K562 (cell line): ENCODE results near the gene CRAMP1. TPM values are rescaled to one million over a fixed set of nuclear protein-coding genes. Genes with fewer than 3 reads are reported as not detected.

Experiments
- ATAC-seq: fragments of 200-7000 bp; cut with Tn5 transposase; 3 replicates; pipeline ENCODE4 v1.9.1; 2020; ENCODE audit warnings: moderate library complexity
- BruUV-seq: library from RNA; stranded (reverse); fragments of 400-500 nt; replicated peaks from 2 replicates; lab custom pipeline; 2021; lab: Mats Ljungman, UMichigan
- CTCF ChIA-PET: fragments of 300-600 bp; formaldehyde crosslinking; extraction: SDS; loops from one replicate; lab custom pipeline; 2021; ENCODE audit warnings: low intra/inter-chr PET ratio; lab: Yijun Ruan, JAX
- POLR2A ChIA-PET: fragments of 300-600, 350-650 bp; sonication (Branson Sonifier 250); formaldehyde crosslinking; extraction: SDS; loops from one replicate; lab custom pipeline; 2021; ENCODE audit warnings: antibody characterized with exemption, inconsistent platforms; lab: Yijun Ruan, JAX
- DNase-seq, 4 experiments: peaks; one replicate each; pipeline versions ENCODE4 v3.0.0 to v3.0.0-alpha.2; 2011 to 2018; ENCODE audit warnings: low spot score in 3 of 4, mixed read lengths in 3 of 4; ENCODE audit errors: extremely low read depth in 1 of 4
- FAIRE-seq: peaks from 2 replicates; lab custom pipeline; 2011; peaks lifted over from hg19 to GRCh38; lab: Jason Lieb, UNC
- H2AFZ ChIP-seq: 2 replicates; pipeline ENCODE4 v1.6.0; 2011; ENCODE audit warnings: low read depth, low read length, control low read depth, inconsistent platforms
- H3K27ac ChIP-seq: fragments of 200-600 bp; 3 replicates; pipeline ENCODE4 v1.8.0; 2011; ENCODE audit warnings: low read depth, mild to moderate bottlenecking, control low read depth, inconsistent platforms, low read length, moderate library complexity, mixed read lengths; ENCODE audit errors: extremely low read depth
- H3K27me3 ChIP-seq, 2 experiments: fragments of 300-600 bp in 1 of 2; 2 replicates in 1 of 2; 3 replicates in 1 of 2; pipeline versions ENCODE4 v1.6.0 to v1.8.0; 2011; ENCODE audit warnings: inconsistent platforms in 2 of 2, low read length in 2 of 2, mild to moderate bottlenecking in 1 of 2, mixed read lengths in 1 of 2, moderate library complexity in 1 of 2; ENCODE audit not compliant: control insufficient read depth in 2 of 2, insufficient read depth in 2 of 2
- H3K36me3 ChIP-seq: fragments of 300-600 bp; 3 replicates; pipeline ENCODE4 v1.8.0; 2011; ENCODE audit warnings: mild to moderate bottlenecking, low read length, inconsistent platforms; ENCODE audit not compliant: control insufficient read depth, insufficient read depth
- H3K4me1 ChIP-seq, 2 experiments: fragments of 200-600 bp in 1 of 2; replicated peaks in 1 of 2; 2 replicates in 1 of 2; 3 replicates in 1 of 2; pipeline versions ENCODE4 v1.5.1 to v1.8.0; 2011; ENCODE audit warnings: inconsistent platforms in 2 of 2, low read length in 2 of 2, mild to moderate bottlenecking in 1 of 2, mixed read lengths in 1 of 2, moderate library complexity in 1 of 2; ENCODE audit not compliant: control insufficient read depth in 2 of 2, insufficient read depth in 2 of 2
- H3K4me2 ChIP-seq: 2 replicates; pipeline ENCODE4 v1.6.1; 2011; ENCODE audit warnings: low read length, control low read depth, inconsistent platforms, mixed read lengths; ENCODE audit not compliant: insufficient read depth
- H3K4me3 ChIP-seq: fragments of 200-600 bp; sonication (generic), shearing (Covaris generic); 2 replicates; pipeline ENCODE4 v1.5.1; 2016; ENCODE audit warnings: control low read depth, inconsistent platforms
- H3K79me2 ChIP-seq: fragments of 200-600 bp; 3 replicates; pipeline ENCODE4 v1.8.0; 2011; ENCODE audit warnings: low read length, inconsistent platforms; ENCODE audit not compliant: control insufficient read depth, insufficient read depth
- H3K9ac ChIP-seq, 2 experiments: 2 replicates each; pipeline versions ENCODE4 v1.6.0 to v1.6.1; 2011; ENCODE audit warnings: low read depth in 2 of 2, low read length in 2 of 2, control low read depth in 1 of 2, inconsistent platforms in 1 of 2, mild to moderate bottlenecking in 1 of 2, mixed read lengths in 1 of 2; ENCODE audit not compliant: insufficient read depth in 1 of 2
- H3K9me1 ChIP-seq: one replicate; pipeline ENCODE4 v1.6.0; 2011; ENCODE audit warnings: inconsistent platforms, mild to moderate bottlenecking, low read length, moderate library complexity; ENCODE audit not compliant: control insufficient read depth, insufficient read depth
- H3K9me3 ChIP-seq: replicated peaks from 2 replicates; pipeline ENCODE4 v1.5.1; 2011; ENCODE audit warnings: low read depth, low read length, inconsistent platforms; ENCODE audit not compliant: control insufficient read depth, insufficient read depth
- H4K20me1 ChIP-seq: replicated peaks from 2 replicates; pipeline ENCODE4 v1.6.1; 2011; ENCODE audit warnings: low read length, inconsistent platforms, mixed read lengths; ENCODE audit not compliant: control insufficient read depth, insufficient read depth
- GABPB1 ChIP-seq: sonication (generic); formaldehyde crosslinking; IDR thresholded peaks from 2 replicates; pipeline ENCODE4 v1.8.0; 2022; ENCODE audit warnings: mild to moderate bottlenecking, missing genetic modification reagents
- ZBTB26 ChIP-seq: fragments of 450-650 bp; formaldehyde crosslinking; IDR thresholded peaks from 2 replicates; pipeline ENCODE4 v1.4.0; 2022; ENCODE audit warnings: missing genetic modification characterization
- ZBTB40 ChIP-seq, 2 experiments: fragments of 450-650 bp in 1 of 2; sonication (generic) in 1 of 2; formaldehyde crosslinking in 1 of 2; IDR thresholded peaks; 2 replicates each; pipeline versions ENCODE4 v1.7.1 to v1.9.0; 2016 to 2022; ENCODE audit warnings: inconsistent platforms in 1 of 2, mild to moderate bottlenecking in 1 of 2, missing genetic modification reagents in 1 of 2
- WGBS: fragments of 100-300 bp; shearing (Covaris generic); methylation state at CpG from one replicate; pipeline ENCODE4 v1.1.6; 2016; ENCODE audit warnings: low coverage, mixed read lengths; ENCODE audit not compliant: insufficient coverage; ENCODE audit errors: missing lambda C conversion rate; 5-methylcytosine and 5-hydroxymethylcytosine counted together
- in situ Hi-C: fragments of 300-500 bp; cut with MboI; formaldehyde crosslinking; loops from 4 replicates; pipeline ENCODE4 v1.15.0; 2018; ENCODE audit warnings: inconsistent platforms, mixed read lengths
- intact Hi-C: fragments of 100-400 bp; cut with micrococcal nuclease; formaldehyde crosslinking; loops from 2 replicates; pipeline ENCODE4 v1.14.2; 2022
- polyA plus RNA-seq, 8 experiments: library from polyadenylated mRNA; depleted of rRNA in 4 of 8; stranded (reverse) in 5 of 8; unstranded in 3 of 8; fragments of >200 nt; fragmentation: Nextera tagmentation in 2 of 8; fragmentation: Illumina TruSeq in 1 of 8; extraction: Ambion mirVana in 2 of 8; extraction: Trizol in 1 of 8; gene quantifications; 2 replicates each; pipeline versions ENCODE4 v1.2.1 to v1.2.3, GENCODE V29; 2011 to 2014; ENCODE audit warnings: inconsistent platforms in 1 of 8, missing spikeins in 1 of 8
- total RNA-seq, 7 experiments: library from RNA; depleted of rRNA in 6 of 7; stranded (reverse); fragments of >200 nt in 6 of 7; fragmentation: Illumina TruSeq in 2 of 7; extraction: Trizol in 2 of 7; gene quantifications; 2 replicates each; pipeline versions ENCODE4 v1.2.1 to v1.2.3, GENCODE V29; 2011 to 2021; ENCODE audit warnings: low replicate concordance in 1 of 7

Gene CRAMP1
- total and polyA plus RNA-seq, 9 of the 15 experiments (the other 6 are each of a cell fraction or from before 2014, with no cell fraction given): 0.52 to 20.8 (median 7.5) TPM

- CTCF ChIA-PET: no interaction called here
- intact Hi-C loops: no loop called here
- H3K27me3 ChIP-seq: no peaks in the 10 kb centered on the region
- no peak for DNase-seq
- POLR2A ChIA-PET: interaction anchor here (0.6 to 1.6 kb wide), 2 partner anchors 13 to 115 kb away, joined by 3 read pairs; no protein-coding TSS in a partner anchor
- 86% methylated on average over 2 of the region's 2 CpGs for WGBS
- H3K9ac ChIP-seq: no peak overlapping the region
- no peak overlapping the region for H3K27ac ChIP-seq
- H3K4me2 ChIP-seq: no peak overlapping the region
- H2AFZ ChIP-seq: no peak overlapping the region
- peaks cover 91% of the 10 kb centered on the region; the same call in 2 of the 3 replicates for H3K36me3 ChIP-seq
- no peak for ATAC-seq
- FAIRE-seq: no peak
- TF ChIP-seq ZBTB40 (IDR thresholded peaks at IDR 0.05) (peak; percentile 95), ZBTB40 (CRISPR knock-in tag; IDR thresholded peaks at IDR 0.05) (peak; percentile 92), ZBTB26 (no peak), GABPB1 (no peak)
- TF ChIP-seq, all 486 proteins: peak for 1
- Histone ChIP-seq H3K79me2 (no peaks in the 10 kb centered on the region; the same call in 2 of the 3 replicates), H4K20me1 (0 out of 2 replicates have a peak, but pooled peaks cover 3% of the 10 kb centered on the region), H3K4me1 (peaks cover 0 to 16% of the 10 kb centered on the region in 2 experiments; a peak in 3 of 5 replicates), H3K9me1 (no peaks in the 10 kb centered on the region), H3K4me3 (no peak overlapping the region), H3K9me3 (no peaks in the 10 kb centered on the region)
- no TSS peak for BruUV-seq
- in situ Hi-C loops: no loop called here
Observed at GRCh38 chr16:1661826-1662225, 49.7 kb downstream of the CRAMP1 start.
